ENCODE measurements around the gene PLIN5.

Gene PLIN5

DNA sequence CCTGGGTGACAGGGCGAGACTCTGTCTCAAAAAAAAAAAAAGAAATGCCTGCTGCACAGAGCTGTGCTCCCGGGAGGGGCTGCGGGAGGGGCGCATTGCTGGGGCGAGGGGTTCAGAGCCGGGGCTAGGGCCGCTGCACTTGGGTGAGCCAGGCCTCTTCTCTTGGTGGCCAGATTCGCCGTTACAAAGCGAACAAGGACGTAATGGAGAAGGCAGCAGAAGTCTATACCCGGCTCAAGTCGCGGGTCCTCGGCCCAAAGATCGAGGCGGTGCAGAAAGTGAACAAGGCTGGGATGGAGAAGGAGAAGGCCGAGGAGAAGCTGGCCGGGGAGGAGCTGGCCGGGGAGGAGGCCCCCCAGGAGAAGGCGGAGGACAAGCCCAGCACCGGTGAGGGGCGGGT is 35.7 kb downstream of the PLIN5 start:
- Histone ChIP-seq H3K4me3 (ENCODE audit: low read depth in 1 of 2, low read length in 2 of 2) (no peak overlapping the region), H3K9me3 (ENCODE audit: control insufficient read depth in 1 of 2, low read length in 2 of 2) (no peaks in the 10 kb centered on the region), H3K4me1 (ENCODE audit: control insufficient read depth in 1 of 2, insufficient read depth in 2 of 2, low read length in 2 of 2) (peaks cover 0 to 3% of the 10 kb centered on the region in 2 donors), H3K36me3 (ENCODE audit: control insufficient read depth in 1 of 2, insufficient read depth in 2 of 2, low read length in 2 of 2) (peaks cover 0 to 75% of the 10 kb centered on the region in 2 donors), H3K27me3 (ENCODE audit: low read depth, low read length) (no peaks in the 10 kb centered on the region), H3K27ac (ENCODE audit: low read length) (no peak overlapping the region)

DNA sequence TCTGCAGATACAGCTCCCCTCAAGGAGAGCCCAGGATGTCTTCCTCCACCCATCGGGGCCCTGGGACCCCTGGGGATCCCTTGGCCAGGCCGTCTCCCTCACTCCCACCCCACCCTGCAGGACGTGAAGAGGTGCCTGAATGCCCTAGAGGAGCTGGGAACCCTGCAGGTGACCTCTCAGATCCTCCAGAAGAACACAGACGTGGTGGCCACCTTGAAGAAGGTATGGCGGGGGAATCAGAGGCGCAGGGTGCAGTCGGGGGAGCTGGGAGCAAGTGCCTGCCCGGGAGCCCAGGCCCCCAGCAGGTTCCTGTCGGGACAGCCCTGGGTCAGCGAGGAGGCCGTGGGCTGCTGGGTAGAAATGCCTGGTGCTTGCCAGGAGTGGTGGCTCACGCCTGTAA is 36.3 kb downstream of the PLIN5 start:
- Histone ChIP-seq H3K27me3 (ENCODE audit: low read depth, low read length) (no peaks in the 10 kb centered on the region), H3K4me1 (ENCODE audit: control insufficient read depth in 1 of 2, insufficient read depth in 2 of 2, low read length in 2 of 2) (no peaks in the 10 kb centered on the region), H3K9me3 (ENCODE audit: control insufficient read depth in 1 of 2, low read length in 2 of 2) (no peaks in the 10 kb centered on the region), H3K36me3 (ENCODE audit: control insufficient read depth in 1 of 2, insufficient read depth in 2 of 2, low read length in 2 of 2) (peaks cover 0 to 75% of the 10 kb centered on the region in 2 donors), H3K27ac (ENCODE audit: low read length) (no peak overlapping the region), H3K4me3 (ENCODE audit: low read depth in 1 of 2, low read length in 2 of 2) (no peak overlapping the region)

DNA sequence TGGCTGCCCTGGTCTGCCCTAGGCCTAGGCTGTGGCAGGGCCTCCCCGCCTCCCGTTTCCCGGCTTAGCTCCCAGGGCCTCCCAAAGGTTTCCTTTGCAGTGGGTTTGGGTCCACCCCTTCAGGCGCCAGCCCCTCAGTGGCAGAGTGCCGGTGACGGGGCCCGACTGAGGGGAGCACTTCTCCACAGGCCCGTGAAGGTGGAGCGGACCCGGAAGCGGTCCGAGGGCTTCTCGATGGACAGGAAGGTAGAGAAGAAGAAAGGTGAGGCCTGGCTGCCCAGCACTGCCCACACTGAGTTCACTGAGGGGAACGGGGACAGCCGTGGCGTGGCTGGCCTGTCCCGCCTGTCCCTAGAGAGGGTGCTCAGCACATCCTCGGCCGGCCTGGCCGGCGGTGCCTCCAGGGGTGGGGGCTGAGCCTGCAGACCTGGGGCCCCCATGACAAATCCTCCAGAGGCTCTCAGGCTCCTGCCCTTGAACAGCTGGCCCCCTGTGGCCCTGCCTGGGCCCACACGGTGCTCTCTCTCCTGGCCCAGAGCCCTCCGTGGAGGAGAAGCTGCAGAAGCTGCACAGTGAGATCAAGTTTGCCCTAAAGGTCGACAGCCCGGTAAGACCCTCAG is 37.1 kb downstream of the PLIN5 start:
- H3K4me1 ChIP-seq (ENCODE audit: control insufficient read depth in 1 of 2, insufficient read depth in 2 of 2, low read length in 2 of 2) = no peaks in the 10 kb centered on the region
- no peak overlapping the region for H3K4me3 ChIP-seq (ENCODE audit: low read depth in 1 of 2, low read length in 2 of 2)
- H3K27me3 ChIP-seq (ENCODE audit: low read depth, low read length) = no peaks in the 10 kb centered on the region
- H3K9me3 ChIP-seq (ENCODE audit: control insufficient read depth in 1 of 2, low read length in 2 of 2) = no peaks in the 10 kb centered on the region
- no peak overlapping the region for H3K27ac ChIP-seq (ENCODE audit: low read length)
- peaks cover 0 to 74% of the 10 kb centered on the region in 2 donors for H3K36me3 ChIP-seq (ENCODE audit: control insufficient read depth in 1 of 2, insufficient read depth in 2 of 2, low read length in 2 of 2)

- Histone ChIP-seq H3K36me3 (ENCODE audit: control insufficient read depth in 1 of 2, insufficient read depth in 2 of 2, low read length in 2 of 2) (peaks cover 7 to 65% of the 10 kb centered on the region in 2 donors), H3K4me1 (ENCODE audit: control insufficient read depth in 1 of 2, insufficient read depth in 2 of 2, low read length in 2 of 2) (no peaks in the 10 kb centered on the region), H3K27ac (ENCODE audit: low read length) (no peak overlapping the region), H3K9me3 (ENCODE audit: control insufficient read depth in 1 of 2, low read length in 2 of 2) (no peaks in the 10 kb centered on the region), H3K4me3 (ENCODE audit: low read depth in 1 of 2, low read length in 2 of 2) (no peak overlapping the region), H3K27me3 (ENCODE audit: low read depth, low read length) (no peaks in the 10 kb centered on the region)
Observed at GRCh38 chr19:4496304-4496703, 38.7 kb downstream of the PLIN5 start.

DNA sequence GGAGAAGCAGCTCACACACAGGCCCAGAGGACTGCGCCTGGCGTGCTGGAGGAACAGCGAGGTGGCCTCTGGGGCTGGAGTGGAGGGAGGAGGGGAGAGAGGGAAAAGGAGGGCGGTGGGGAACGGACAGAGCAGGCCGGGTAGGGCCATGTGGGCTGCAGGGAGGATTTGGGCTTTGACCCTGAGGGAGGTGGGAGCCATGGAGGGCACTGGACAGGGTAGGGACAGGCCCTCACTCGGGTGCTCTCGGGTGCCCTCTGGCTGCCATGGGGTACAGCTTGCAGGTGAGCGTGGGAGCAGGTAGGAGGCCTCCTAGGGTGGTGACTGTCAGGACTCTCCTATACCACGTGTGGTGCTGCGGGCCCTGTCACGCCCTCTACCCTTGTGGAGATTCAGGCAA is 39.6 kb downstream of the PLIN5 start:
- no peaks in the 10 kb centered on the region for H3K27me3 ChIP-seq (ENCODE audit: low read depth, low read length)
- H3K4me3 ChIP-seq (ENCODE audit: low read depth in 1 of 2, low read length in 2 of 2) = no peak overlapping the region
- H3K27ac ChIP-seq (ENCODE audit: low read length) = no peak overlapping the region
- H3K9me3 ChIP-seq (ENCODE audit: control insufficient read depth in 1 of 2, low read length in 2 of 2) = no peaks in the 10 kb centered on the region
- no peaks in the 10 kb centered on the region for H3K4me1 ChIP-seq (ENCODE audit: control insufficient read depth in 1 of 2, insufficient read depth in 2 of 2, low read length in 2 of 2)
- H3K36me3 ChIP-seq (ENCODE audit: control insufficient read depth in 1 of 2, insufficient read depth in 2 of 2, low read length in 2 of 2) = peaks cover 8 to 59% of the 10 kb centered on the region in 2 donors

- Histone ChIP-seq H3K36me3 (ENCODE audit: control insufficient read depth in 1 of 2, insufficient read depth in 2 of 2, low read length in 2 of 2) (peaks cover 12 to 67% of the 10 kb centered on the region in 2 donors), H3K27me3 (ENCODE audit: low read depth, low read length) (no peaks in the 10 kb centered on the region), H3K4me3 (ENCODE audit: low read depth in 1 of 2, low read length in 2 of 2) (no peak overlapping the region), H3K4me1 (ENCODE audit: control insufficient read depth in 1 of 2, insufficient read depth in 2 of 2, low read length in 2 of 2) (no peaks in the 10 kb centered on the region), H3K9me3 (ENCODE audit: control insufficient read depth in 1 of 2, low read length in 2 of 2) (no peaks in the 10 kb centered on the region), H3K27ac (ENCODE audit: low read length) (no peak overlapping the region)
Observed at GRCh38 chr19:4494691-4495064, 40.3 kb downstream of the PLIN5 start.

GRCh38 chr19:4493929-4494690 is 40.9 kb downstream of the PLIN5 start:
- Histone ChIP-seq H3K4me1 (ENCODE audit: control insufficient read depth in 1 of 2, insufficient read depth in 2 of 2, low read length in 2 of 2) (no peaks in the 10 kb centered on the region), H3K27me3 (ENCODE audit: low read depth, low read length) (no peaks in the 10 kb centered on the region), H3K27ac (ENCODE audit: low read length) (no peak overlapping the region), H3K4me3 (ENCODE audit: low read depth in 1 of 2, low read length in 2 of 2) (no peak overlapping the region), H3K9me3 (ENCODE audit: control insufficient read depth in 1 of 2, low read length in 2 of 2) (no peaks in the 10 kb centered on the region), H3K36me3 (ENCODE audit: control insufficient read depth in 1 of 2, insufficient read depth in 2 of 2, low read length in 2 of 2) (peaks cover 14 to 72% of the 10 kb centered on the region in 2 donors)

GRCh38 chr19:4493104-4493928 is 41.7 kb downstream of the PLIN5 start:
- H3K4me3 ChIP-seq (ENCODE audit: low read depth in 1 of 2, low read length in 2 of 2) = no peak overlapping the region
- no peaks in the 10 kb centered on the region for H3K9me3 ChIP-seq (ENCODE audit: control insufficient read depth in 1 of 2, low read length in 2 of 2)
- no peaks in the 10 kb centered on the region for H3K27me3 ChIP-seq (ENCODE audit: low read depth, low read length)
- H3K4me1 ChIP-seq (ENCODE audit: control insufficient read depth in 1 of 2, insufficient read depth in 2 of 2, low read length in 2 of 2) = no peaks in the 10 kb centered on the region
- peaks cover 14 to 74% of the 10 kb centered on the region in 2 donors for H3K36me3 ChIP-seq (ENCODE audit: control insufficient read depth in 1 of 2, insufficient read depth in 2 of 2, low read length in 2 of 2)
- no peak overlapping the region for H3K27ac ChIP-seq (ENCODE audit: low read length)

DNA sequence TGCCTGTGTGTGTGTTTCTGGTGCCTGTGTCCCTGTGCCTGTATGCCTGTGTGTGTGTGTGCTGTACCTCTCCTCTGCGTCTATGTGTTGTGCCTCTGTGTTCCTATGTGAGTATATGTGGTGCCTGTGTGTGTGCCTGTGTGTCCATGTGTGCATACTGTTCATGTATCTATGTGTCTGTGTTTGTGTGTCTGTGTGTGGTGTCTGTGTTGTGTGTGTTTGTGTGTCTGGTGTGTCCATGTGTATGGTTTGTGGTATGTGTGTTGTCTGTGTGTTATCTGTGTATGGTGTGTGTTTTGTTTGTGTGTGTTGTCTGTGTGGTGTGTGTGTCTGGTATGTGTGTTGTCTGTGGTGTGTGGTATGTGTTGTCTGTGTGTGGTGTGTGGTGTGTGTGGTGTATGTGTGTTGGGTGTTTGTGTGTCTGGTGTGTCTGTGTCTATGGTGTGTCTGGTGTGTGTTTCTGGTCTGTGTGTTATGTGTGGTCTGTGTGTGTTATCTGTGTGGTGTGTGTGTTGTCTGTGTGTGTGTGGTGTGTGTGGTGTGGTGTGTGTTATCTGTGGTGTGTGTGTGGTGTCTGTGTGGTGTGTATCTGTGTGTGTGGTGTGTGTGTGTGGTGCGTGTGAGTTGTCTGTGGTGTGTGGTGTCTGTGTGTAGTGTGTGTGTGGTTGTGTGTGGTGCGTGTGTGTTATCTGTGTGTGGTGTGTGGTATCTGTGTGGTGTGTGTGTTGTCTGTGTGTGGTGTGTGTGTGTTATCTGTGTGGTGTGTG is 42.5 kb downstream of the PLIN5 start:
- Histone ChIP-seq H3K27me3 (ENCODE audit: low read depth, low read length) (no peaks in the 10 kb centered on the region), H3K4me3 (ENCODE audit: low read depth in 1 of 2, low read length in 2 of 2) (no peak overlapping the region), H3K36me3 (ENCODE audit: control insufficient read depth in 1 of 2, insufficient read depth in 2 of 2, low read length in 2 of 2) (peaks cover 14 to 70% of the 10 kb centered on the region in 2 donors), H3K4me1 (ENCODE audit: control insufficient read depth in 1 of 2, insufficient read depth in 2 of 2, low read length in 2 of 2) (no peaks in the 10 kb centered on the region), H3K9me3 (ENCODE audit: control insufficient read depth in 1 of 2, low read length in 2 of 2) (no peaks in the 10 kb centered on the region), H3K27ac (ENCODE audit: low read length) (no peak overlapping the region)

GRCh38 chr19:4491446-4491845 is 43.6 kb downstream of the PLIN5 start:
- Histone ChIP-seq H3K4me3 (ENCODE audit: low read depth in 1 of 2, low read length in 2 of 2) (no peak overlapping the region), H3K27me3 (ENCODE audit: low read depth, low read length) (no peaks in the 10 kb centered on the region), H3K9me3 (ENCODE audit: control insufficient read depth in 1 of 2, low read length in 2 of 2) (no peaks in the 10 kb centered on the region), H3K27ac (ENCODE audit: low read length) (no peak overlapping the region), H3K36me3 (ENCODE audit: control insufficient read depth in 1 of 2, insufficient read depth in 2 of 2, low read length in 2 of 2) (peaks cover 14 to 69% of the 10 kb centered on the region in 2 donors), H3K4me1 (ENCODE audit: control insufficient read depth in 1 of 2, insufficient read depth in 2 of 2, low read length in 2 of 2) (no peaks in the 10 kb centered on the region)

- H3K36me3 ChIP-seq (ENCODE audit: control insufficient read depth in 1 of 2, insufficient read depth in 2 of 2, low read length in 2 of 2) = peaks cover 14 to 47% of the 10 kb centered on the region in 2 donors
- no peak overlapping the region for H3K27ac ChIP-seq (ENCODE audit: low read length)
- no peaks in the 10 kb centered on the region for H3K27me3 ChIP-seq (ENCODE audit: low read depth, low read length)
- H3K4me3 ChIP-seq (ENCODE audit: low read depth in 1 of 2, low read length in 2 of 2) = no peak overlapping the region
- no peaks in the 10 kb centered on the region for H3K4me1 ChIP-seq (ENCODE audit: control insufficient read depth in 1 of 2, insufficient read depth in 2 of 2, low read length in 2 of 2)
- no peaks in the 10 kb centered on the region for H3K9me3 ChIP-seq (ENCODE audit: control insufficient read depth in 1 of 2, low read length in 2 of 2)
Observed at GRCh38 chr19:4488496-4488895, 46.5 kb downstream of the PLIN5 start.
